Osteoblast (primary cell): ENCODE results near the gene TRIM44. TPM values are rescaled to one million over a fixed set of nuclear protein-coding genes. Genes with fewer than 3 reads are reported as not detected.

ENCODE experiments used
- DNase-seq: peaks from one replicate; pipeline ENCODE4 v3.0.0; 2011; ENCODE audit warnings: low spot score, mixed read lengths; ENCODE audit not compliant: insufficient read length; ENCODE audit errors: missing footprints
- H2AFZ ChIP-seq: 2 replicates; pipeline ENCODE4 v1.6.0; 2011; ENCODE audit warnings: mild to moderate bottlenecking, low read length
- H3K27ac ChIP-seq: 2 replicates; pipeline ENCODE4 v1.5.1; 2011; ENCODE audit warnings: mild to moderate bottlenecking, low read depth, low read length, moderate library complexity
- H3K27me3 ChIP-seq: 2 replicates; pipeline ENCODE4 v1.6.0; 2012; ENCODE audit warnings: mild to moderate bottlenecking, control low read depth, inconsistent platforms, low read length, moderate library complexity; ENCODE audit not compliant: insufficient read depth
- H3K36me3 ChIP-seq: 2 replicates; pipeline ENCODE4 v1.5.1; 2011; ENCODE audit warnings: mild to moderate bottlenecking, low read length, control low read depth, moderate library complexity; ENCODE audit not compliant: insufficient read depth
- H3K4me1 ChIP-seq: 2 replicates; pipeline ENCODE4 v1.5.1; 2011; ENCODE audit warnings: mild to moderate bottlenecking, low read length, control low read depth, moderate library complexity; ENCODE audit not compliant: insufficient read depth
- H3K4me2 ChIP-seq: 2 replicates; pipeline ENCODE4 v1.6.0; 2011; ENCODE audit warnings: mild to moderate bottlenecking, low read length; ENCODE audit not compliant: insufficient read depth
- H3K4me3 ChIP-seq: fragments of 200-600 bp; sonication (generic); 3 replicates; pipeline ENCODE4 v1.5.1; 2012; ENCODE audit warnings: mild to moderate bottlenecking, low read length, inconsistent platforms; ENCODE audit not compliant: insufficient read depth
- H3K79me2 ChIP-seq: 2 replicates; pipeline ENCODE4 v1.6.0; 2012; ENCODE audit warnings: mild to moderate bottlenecking, low read length, control low read depth, inconsistent platforms; ENCODE audit not compliant: insufficient read depth
- H3K9me3 ChIP-seq: 2 replicates; pipeline ENCODE4 v1.5.1; 2011; ENCODE audit warnings: low read depth, low read length, control low read depth
- H4K20me1 ChIP-seq: 2 replicates; pipeline ENCODE4 v1.6.0; 2012; ENCODE audit warnings: mild to moderate bottlenecking, low read length, control low read depth; ENCODE audit not compliant: insufficient read depth
- CTCF ChIP-seq: IDR thresholded peaks from 2 replicates; pipeline ENCODE4 v1.5.1; 2011; ENCODE audit warnings: mild to moderate bottlenecking, low read depth, low read length, moderate library complexity; ENCODE audit errors: extremely low read depth
- total RNA-seq: library from RNA; depleted of rRNA; stranded (reverse); fragments of >200 nt; gene quantifications from 2 replicates; pipeline ENCODE4 v1.2.3, GENCODE V29; 2012

TRIM44 gene
- total RNA-seq, 1 donor = 40.5 TPM

- H3K9me3 ChIP-seq = no peaks in the 10 kb centered on the region
- no peak overlapping the region for H3K27ac ChIP-seq
- no peak overlapping the region for H3K4me3 ChIP-seq
- no peak for DNase-seq
- no peak for TF ChIP-seq CTCF
- no peak overlapping the region for H3K4me2 ChIP-seq
- H3K4me1 ChIP-seq = peaks cover 7% of the 10 kb centered on the region
- H4K20me1 ChIP-seq = peaks cover 35% of the 10 kb centered on the region
- H3K79me2 ChIP-seq = peaks cover 55% of the 10 kb centered on the region
- no peaks in the 10 kb centered on the region for H3K27me3 ChIP-seq
- H2AFZ ChIP-seq = no peak overlapping the region
- no peaks in the 10 kb centered on the region for H3K36me3 ChIP-seq
Measured at GRCh38 chr11:35779409-35779808, 116.8 kb downstream of the TRIM44 start.

- H2AFZ ChIP-seq = no peak overlapping the region
- peaks cover 55% of the 10 kb centered on the region for H3K79me2 ChIP-seq
- H3K9me3 ChIP-seq = no peaks in the 10 kb centered on the region
- no peak overlapping the region for H3K4me3 ChIP-seq
- H4K20me1 ChIP-seq = peaks cover 46% of the 10 kb centered on the region
- no peaks in the 10 kb centered on the region for H3K36me3 ChIP-seq
- no peak for TF ChIP-seq CTCF
- no peak overlapping the region for H3K27ac ChIP-seq
- DNase-seq = peak; percentile 54
- peaks cover 17% of the 10 kb centered on the region for H3K4me1 ChIP-seq
- H3K4me2 ChIP-seq = no peak overlapping the region
- H3K27me3 ChIP-seq = no peaks in the 10 kb centered on the region
Measured at GRCh38 chr11:35780951-35781860, 118.6 kb downstream of the TRIM44 start.

GRCh38 chr11:35781861-35782470, 119.4 kb downstream of the TRIM44 start:
- Histone ChIP-seq H3K9me3 (no peaks in the 10 kb centered on the region), H2AFZ (no peak overlapping the region), H3K36me3 (no peaks in the 10 kb centered on the region), H3K27ac (no peak overlapping the region), H3K79me2 (peaks cover 61% of the 10 kb centered on the region), H4K20me1 (peaks cover 53% of the 10 kb centered on the region), H3K4me1 (peaks cover 24% of the 10 kb centered on the region), H3K4me3 (no peak overlapping the region), H3K4me2 (no peak overlapping the region), H3K27me3 (no peaks in the 10 kb centered on the region)
- no peak for TF ChIP-seq CTCF
- no peak for DNase-seq

- no peak for DNase-seq
- H3K4me2 ChIP-seq = no peak overlapping the region
- peaks cover 32% of the 10 kb centered on the region for H3K4me1 ChIP-seq
- H4K20me1 ChIP-seq = peaks cover 70% of the 10 kb centered on the region
- no peak for TF ChIP-seq CTCF
- no peaks in the 10 kb centered on the region for H3K9me3 ChIP-seq
- H3K27me3 ChIP-seq = no peaks in the 10 kb centered on the region
- H3K36me3 ChIP-seq = no peaks in the 10 kb centered on the region
- no peak overlapping the region for H2AFZ ChIP-seq
- peaks cover 62% of the 10 kb centered on the region for H3K79me2 ChIP-seq
- H3K4me3 ChIP-seq = no peak overlapping the region
- H3K27ac ChIP-seq = no peak overlapping the region
Measured at GRCh38 chr11:35783809-35784208, 121.2 kb downstream of the TRIM44 start.
